DMS 273 (cell line): ENCODE measurements around the gene MAN2A2.

Experiments
- DNase-seq: peaks from one replicate; lab custom pipeline; 2025; ENCODE audit not compliant: unreplicated experiment; lab: John Stamatoyannopoulos, UW

The MAN2A2 gene

DNA sequence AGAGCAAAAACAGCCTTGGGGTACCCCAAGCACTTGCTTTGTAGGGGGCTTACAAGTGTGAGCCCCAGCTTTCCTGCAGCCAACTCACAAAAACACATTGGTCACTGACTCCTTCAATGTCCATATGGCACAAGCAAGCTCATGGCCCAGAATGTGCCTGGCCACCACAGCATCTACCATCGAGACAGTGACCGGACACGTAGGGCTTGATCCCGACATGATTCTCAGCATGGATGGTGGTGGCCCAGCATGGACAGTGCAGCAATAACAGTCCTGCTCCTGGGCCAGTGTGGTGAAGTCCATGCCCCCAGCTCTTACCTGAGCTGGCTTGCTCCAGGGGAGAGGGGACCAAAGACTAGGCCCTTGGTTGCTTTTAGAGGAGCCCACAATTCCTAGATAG is 37.9 kb downstream of the MAN2A2 start:
- DNase-seq, result no peak

DNA sequence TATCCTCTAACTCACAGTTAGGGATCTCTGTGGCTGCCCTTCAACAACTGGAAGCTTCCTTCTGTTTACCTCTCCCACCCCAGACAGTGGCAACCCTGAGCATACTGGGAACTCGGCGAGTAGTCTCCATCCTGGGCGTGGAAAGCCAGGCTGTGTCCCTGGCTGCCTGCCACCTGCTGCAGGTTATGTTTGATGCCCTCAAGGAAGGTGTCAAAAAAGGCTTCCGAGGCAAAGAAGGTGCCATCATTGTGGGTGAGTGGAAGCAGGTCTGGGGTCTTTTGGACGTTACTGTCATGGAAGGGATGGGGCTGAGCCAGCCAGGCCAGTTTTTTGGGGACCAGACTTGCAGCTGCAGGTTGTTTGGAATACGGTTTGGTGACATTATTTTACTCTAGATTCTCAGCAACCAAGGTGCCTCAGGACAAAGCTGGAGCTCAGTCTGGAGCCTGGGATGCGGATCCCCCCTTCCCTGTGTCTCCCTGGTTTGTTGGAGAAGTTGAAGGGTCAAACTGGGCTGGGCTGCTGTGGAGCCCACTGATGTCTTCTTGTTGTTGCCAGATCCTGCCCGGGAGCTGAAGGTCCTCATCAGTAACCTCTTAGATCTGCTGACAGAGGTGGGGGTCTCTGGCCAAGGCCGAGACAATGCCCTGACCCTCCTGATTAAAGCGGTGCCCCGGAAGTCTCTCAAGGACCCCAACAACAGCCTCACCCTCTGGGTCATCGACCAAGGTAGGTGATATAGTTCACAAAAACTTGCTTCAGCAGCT is 39.4 kb downstream of the MAN2A2 start:
- no peak for DNase-seq

DNA sequence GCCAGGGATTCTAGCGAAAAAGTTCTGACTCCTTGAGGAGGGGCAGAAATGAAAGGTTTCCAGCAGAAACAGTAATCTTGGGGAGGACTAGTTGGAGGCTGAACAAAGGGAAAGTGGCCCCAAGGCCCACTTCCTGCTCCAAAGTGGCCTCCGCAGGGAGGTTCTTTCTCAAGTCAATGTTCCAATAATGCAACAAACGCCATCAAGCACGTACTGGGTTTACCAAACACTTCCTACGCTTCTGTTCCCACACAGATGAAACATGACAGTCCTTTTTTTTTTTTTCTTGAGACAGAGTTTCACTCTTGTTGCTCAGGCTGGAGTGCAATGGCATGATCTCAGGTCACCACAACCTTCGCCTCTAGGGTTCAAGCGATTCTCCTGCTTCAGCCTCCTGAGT is 42.0 kb downstream of the MAN2A2 start:
- no peak for DNase-seq

DNA sequence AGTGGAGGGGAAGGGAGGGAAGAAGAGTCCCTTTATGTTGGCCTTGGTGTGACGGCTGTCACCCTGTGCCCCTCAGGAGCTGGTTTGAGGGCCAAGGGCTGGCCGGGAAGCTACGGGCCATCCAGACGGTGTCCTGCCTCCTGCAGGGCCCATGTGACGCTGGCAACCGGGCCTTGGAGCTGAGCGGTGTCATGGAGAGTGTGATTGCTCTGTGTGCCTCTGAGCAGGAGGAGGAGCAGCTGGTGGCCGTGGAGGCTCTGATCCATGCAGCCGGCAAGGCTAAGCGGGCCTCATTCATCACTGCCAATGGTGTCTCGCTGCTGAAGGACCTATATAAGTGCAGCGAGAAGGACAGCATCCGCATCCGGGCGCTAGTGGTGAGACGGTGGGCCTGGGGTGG is 43.4 kb downstream of the MAN2A2 start:
- no peak for DNase-seq

DNA sequence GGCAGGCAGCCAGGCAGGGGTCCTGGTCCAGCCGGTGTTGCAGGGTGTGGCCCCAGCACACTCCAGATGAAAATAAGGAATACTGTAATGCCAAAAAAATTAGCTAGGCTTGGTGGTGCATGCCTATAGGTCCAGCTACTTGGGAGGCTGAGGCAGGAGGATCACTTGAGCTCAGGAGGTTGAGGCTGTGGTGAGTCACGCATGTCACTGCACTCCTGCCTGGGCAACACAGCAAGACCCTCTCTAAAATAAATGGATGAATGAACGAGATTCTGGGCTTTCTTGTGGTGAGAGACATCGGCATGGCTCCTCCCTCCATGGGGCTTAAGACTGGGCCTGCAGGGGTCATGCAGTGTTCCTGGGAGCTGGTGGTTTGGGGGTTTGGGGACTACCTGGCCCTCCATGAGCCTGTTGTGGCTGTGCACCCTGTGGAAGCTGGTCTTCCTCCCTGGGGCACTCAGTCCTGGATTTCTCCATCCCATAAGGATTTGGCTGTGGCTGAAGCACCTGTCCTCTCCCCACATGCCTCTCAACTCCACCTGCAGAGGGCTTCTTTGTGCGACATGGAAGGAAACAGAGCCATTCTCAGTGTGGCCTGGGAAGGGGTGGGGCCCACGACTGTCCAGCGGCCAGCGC is 44.0 kb downstream of the MAN2A2 start:
- DNase-seq, result no peak

DNA sequence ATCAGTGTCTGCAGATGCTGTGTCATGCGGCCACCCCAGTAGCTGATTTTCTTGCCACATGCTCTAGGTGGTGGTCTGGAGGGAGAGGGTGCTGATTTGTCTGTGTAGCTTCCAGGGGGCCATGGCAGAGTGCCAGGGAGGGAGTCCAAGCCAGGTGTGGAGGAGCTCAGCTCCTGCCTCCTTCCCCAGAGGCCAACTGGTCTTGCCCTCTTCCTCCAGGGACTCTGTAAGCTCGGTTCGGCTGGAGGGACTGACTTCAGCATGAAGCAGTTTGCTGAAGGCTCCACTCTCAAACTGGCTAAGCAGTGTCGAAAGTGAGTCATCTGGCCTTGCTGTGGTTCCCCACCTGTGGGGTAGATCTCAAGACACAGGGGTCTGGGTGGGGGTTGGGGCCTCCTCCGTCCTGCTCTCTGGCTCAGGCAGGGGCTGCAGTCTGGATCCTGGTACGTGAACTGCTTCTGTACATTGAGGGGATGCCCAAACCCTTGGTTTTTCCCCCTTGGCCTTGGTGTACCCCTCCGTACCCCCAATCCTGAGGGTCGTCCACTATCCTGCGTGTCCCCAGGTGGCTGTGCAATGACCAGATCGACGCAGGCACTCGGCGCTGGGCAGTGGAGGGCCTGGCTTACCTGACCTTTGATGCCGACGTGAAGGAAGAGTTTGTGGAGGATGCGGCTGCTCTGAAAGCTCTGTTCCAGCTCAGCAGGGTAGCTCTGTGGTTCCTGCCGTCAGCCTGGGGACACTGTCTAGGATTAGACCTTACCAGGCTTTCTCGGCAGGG is 44.7 kb downstream of the MAN2A2 start:
- DNase-seq, result no peak

DNA sequence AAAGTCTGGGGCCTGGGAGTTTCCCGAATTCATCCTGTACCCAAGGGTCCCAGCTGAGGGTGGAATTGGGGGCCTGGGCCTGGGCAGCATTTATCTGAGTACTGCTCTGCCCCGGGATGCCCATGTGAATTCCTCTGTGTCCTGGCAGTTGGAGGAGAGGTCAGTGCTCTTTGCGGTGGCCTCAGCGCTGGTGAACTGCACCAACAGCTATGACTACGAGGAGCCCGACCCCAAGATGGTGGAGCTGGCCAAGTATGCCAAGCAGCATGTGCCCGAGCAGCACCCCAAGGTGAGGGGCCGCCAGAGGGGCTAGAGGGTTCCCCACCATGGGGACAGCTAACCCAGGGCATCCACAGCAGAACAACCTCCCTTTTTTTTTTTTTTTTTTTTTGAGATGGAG is 45.4 kb downstream of the MAN2A2 start:
- DNase-seq, result no peak

DNA sequence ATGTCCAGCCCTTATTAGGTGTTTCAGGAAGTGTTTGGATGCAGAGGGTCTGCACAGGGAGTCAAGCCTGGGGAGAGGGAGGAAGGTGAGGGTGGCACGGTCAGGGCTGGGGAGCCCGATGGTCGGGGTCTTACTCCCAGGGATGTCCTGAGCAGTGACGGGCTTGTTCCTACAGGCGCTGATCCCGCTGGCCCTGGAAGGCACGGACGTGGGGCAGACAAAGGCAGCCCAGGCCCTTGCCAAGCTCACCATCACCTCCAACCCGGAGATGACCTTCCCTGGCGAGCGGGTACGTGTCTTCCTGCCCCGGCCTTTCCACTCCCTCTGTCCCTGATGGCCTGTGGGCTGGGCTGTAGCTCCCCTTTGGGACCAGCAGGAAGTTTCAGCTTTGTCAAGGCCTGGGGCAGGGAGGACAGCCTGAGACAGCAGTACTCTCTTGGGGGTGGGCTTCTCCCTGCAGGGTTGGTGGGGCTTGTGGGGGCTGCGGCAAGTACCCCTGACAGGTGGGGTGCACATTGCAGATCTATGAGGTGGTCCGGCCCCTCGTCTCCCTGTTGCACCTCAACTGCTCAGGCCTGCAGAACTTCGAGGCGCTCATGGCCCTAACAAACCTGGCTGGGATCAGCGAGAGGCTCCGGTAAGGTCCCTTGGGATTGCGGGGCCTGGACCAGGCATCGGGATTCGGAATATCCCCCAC is 47.0 kb downstream of the MAN2A2 start:
- no peak for DNase-seq

DNA sequence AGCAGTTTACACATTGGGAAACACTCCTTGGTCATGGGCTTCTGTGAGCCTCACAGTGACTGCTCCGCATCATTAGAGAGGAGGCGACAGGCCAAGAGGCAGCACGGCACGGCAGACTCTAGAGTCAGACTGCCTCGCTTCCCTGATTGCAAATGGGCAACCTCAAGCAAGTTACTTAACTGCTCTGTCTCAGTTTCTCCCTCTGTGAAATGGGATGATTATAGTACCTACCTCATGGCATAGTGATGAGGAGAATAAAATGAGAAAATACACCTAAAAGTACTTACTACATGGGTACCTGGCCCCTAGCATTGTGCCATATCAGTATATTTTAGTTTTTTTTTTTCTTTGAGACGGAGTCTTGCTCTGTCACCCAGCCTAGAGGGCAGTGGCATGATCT is 47.6 kb downstream of the MAN2A2 start:
- no peak for DNase-seq

DNA sequence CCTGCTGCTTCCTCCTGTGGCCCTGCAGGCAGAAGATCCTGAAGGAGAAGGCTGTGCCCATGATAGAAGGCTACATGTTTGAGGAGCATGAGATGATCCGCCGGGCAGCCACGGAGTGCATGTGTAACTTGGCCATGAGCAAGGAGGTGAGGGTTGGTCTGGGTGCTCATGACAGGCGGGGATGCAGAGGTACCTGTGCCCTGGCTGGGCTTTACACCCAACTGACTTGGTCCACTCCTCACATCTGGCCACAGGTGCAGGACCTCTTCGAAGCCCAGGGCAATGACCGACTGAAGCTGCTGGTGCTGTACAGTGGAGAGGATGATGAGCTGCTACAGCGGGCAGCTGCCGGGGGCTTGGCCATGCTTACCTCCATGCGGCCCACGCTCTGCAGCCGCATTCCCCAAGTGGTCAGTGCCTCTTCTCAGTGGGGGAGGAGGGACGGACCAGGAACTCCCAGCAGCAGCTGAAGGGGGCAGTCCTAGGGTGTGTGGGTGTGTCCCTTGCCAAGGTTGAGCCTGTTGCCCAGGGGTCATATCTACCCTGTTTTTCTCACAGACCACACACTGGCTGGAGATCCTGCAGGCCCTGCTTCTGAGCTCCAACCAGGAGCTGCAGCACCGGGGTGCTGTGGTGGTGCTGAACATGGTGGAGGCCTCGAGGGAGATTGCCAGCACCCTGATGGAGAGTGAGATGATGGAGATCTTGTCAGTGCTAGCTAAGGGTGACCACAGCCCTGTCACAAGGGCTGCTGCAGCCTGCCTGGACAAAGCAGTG is 50.0 kb downstream of the MAN2A2 start:
- no peak for DNase-seq

DNA sequence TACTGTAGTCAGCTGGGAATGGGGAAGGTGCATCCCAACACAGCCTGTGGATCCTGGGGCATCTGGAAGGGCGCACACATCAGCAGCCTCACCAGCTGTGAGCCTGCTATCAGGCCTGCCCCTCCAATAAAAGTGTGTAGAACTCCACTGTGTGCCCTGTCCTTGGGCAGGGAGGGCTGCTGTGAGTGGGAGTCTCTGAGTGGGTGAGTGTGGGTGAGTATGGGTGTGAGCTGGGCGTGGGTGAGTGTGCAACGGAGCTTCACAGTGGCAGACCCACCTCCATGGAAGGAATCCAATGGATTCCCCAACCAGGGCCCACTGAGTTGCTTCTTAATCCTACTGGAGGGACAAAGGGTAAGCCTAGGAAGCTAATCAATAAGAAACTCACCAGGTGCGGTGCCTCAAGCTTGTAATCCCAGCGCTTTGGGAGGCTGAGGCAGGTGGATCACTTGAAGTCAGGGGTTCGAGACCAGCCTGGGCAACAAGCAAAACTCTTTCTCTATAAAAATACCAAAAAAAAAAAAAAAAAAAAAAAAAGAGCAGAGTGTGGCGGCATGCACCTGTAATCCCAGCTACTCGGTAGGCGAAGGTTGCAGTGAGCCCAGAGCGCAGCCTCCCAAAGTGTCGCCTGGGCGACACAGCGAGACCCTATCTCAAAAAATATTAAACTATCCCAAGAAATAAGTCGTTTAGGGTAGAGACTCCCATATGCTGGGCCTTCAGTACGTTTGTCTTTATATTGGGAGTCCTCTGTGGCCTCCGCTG is 51.0 kb downstream of the MAN2A2 start:
- DNase-seq, result no peak

DNA sequence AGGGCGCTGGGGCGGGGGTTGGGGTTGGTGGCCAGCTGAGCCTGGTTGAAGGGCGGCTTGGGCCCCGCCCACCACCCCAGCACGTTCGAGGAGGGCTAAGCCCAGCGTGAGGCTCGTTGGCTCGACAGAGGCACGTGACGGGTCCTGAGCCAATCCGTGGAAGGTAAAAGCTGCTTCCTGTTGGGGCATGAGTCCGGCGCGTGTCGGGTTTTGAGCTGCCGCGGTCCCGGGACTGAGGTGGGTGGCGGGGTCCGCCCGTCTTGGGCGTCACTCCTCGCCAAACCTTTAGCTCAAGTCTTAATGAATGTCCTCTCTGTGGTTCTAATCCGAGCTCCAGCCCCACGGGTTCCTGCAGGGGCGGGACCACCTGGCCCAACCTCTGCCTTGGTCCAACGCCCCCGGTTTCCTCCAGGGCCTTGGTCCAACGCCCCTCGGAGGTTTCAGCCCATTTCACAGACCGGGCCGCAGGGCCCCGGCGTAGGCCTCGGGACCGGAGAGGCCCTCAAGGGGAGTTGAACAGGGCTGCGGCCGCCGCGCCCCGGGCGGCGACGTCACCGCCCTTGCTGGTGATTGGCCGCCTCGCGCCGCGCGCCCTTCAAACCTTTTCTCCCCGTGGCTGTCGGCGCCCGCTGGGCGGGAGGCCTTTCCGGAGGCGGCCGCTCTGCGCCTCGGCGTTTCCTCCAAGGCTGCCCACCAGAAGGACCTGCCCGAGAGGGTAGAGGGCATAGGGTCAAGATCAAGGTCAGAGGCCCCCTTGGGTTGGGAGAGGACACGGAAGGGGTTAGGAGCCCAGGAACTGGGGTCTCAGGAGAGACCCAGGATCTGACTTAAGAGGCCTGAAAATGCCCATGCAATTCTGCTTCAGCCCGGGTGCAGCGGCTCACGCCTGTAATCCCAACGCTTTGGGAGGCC is 51.9 kb downstream of the MAN2A2 start, which contains the start of gene RCCD1:
TSS of gene RCCD1 (plus strand) at position 173 of the 912 bp plus-strand sequence. CDS start 1,851 bp downstream, outside the sequence.
- peak; percentile 95 for DNase-seq

DNA sequence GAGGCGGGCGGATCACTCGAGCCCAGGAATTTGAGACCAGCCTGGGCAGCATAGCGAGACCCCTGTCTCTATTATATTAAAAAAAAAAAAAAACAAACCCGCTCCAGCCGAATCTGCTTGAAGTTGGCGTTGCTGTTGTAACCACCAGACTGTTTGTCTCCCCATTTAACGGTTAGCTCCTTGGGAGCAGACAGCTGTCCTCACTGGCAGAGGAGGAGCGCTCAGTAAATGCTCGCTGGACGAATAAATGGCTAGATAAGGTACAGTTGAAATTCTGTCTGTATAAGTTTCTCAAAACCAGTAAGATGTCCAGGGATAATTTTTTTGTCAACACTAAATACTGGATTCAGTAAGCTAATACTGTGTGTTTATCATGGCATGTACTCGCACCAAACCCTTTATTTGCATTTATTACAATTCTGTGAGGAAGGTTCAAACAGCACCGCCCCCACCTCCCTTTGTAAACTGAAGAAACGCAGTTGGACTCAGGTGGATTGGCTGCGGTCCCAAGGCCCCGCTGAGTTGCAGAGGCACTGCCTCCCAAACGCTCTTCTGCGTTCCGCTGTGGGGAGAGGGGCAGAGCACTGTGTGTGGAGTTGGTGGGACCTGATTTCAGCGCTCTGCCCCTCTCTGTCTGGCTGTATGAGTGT is 52.6 kb downstream of the MAN2A2 start:
- DNase-seq, result peak; percentile 55

DNA sequence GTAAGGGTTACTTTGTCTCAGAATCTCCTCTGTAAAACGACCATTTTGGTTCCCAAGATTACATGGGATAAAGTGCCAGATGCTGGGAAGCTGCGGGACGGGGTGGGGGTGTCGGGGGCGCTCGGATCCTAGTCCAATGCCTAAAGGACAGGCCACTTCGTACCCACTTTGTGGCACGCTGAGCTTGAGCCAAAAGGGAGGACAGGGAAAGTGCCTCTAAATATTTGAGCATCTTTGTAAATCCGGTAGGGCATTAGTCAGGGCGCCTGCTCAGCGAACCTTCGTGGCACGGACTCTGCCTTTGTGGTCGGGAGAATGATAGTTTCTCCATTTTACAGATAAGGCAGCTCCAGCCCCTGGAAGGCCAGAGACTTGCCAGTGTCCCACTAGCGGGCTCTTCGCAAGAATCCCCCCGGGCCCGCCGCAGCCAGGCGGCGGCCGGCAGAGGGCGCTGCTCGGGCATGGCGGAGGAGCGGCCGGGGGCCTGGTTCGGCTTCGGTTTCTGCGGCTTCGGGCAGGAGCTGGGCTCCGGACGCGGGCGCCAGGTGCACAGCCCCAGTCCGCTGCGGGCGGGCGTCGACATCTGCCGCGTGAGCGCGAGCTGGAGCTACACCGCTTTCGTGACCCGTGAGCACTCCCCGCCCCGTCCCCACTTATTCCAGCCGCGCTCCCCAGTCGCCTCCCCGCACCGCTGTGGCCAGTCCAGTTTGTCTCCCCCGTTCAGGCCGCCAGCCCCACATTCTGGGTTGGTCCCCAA is 53.4 kb downstream of the MAN2A2 start:
- DNase-seq, result peak; percentile 52

DNA sequence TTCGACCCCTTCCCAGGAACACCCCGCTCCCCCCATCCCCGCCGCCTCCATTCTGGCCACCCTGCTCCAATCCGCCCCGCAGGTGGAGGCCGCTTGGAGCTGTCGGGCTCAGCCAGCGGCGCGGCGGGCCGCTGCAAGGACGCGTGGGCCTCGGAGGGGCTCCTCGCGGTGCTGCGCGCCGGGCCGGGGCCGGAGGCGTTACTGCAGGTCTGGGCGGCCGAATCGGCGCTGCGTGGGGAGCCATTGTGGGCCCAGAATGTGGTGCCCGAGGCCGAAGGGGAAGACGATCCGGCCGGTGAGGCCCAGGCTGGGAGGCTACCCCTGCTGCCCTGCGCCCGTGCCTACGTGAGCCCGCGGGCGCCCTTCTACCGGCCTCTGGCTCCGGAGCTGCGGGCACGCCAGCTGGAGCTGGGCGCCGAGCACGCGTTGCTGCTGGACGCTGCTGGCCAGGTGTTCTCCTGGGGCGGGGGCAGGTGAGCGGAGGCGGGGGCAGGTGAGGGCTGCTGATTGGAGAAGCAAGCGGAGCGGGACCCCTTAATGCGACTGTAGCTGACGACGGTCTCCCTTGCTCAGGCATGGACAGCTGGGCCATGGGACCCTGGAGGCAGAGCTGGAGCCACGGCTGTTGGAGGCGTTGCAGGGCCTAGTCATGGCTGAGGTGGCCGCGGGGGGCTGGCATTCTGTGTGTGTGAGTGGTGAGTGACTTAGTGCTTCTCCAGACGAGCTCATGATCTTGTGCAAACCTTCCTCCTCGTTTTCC is 54.1 kb downstream of the MAN2A2 start:
- DNase-seq, result no peak

DNA sequence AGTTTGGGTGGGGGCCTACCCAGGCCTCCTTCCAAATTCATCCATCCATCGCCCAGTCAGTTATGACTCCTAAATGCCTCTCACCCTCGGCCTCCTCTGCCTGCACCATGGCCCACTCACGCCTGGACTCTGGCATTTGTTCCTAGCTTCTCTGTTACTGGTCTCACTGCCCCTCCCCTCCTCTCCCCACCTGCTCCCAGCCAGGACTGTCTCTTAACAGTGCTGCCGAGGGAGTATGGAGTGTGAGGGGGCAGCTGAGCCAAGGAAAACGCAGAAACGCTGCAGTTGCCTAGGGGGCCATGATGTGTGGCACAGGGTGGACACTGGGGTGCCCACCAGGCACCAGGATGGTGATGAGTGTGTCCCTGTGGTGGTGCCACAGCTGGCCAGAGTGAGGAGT is 54.7 kb downstream of the MAN2A2 start:
- DNase-seq, result no peak
